ENCODE measurements around the gene ANGPT4.

ANGPT4 gene

DNA sequence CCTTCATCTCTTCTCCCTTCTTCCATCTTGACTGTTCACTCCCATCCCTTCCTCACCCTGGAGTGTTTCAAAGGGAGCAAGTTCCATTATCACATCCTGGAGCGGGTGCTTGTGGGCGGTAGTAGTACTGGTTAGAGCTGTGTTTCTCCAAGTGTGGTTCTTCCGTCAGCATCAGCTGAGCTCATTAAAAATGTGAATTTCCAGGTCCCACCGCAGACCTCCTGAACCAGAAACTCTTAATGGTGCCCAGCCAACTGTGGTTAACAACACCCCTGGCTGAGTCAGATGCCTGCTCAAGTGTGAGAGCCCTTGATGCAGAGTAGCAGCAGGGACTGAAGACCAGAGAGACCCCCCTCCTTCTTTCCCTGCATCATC, 24.4 kb downstream of the ANGPT4 start:
- peak; percentile 40 for DNase-seq (ENCODE audit: extremely low read depth, insufficient read length)
- Histone ChIP-seq H3K36me3 (ENCODE audit: control insufficient read depth, insufficient read depth, low read length) (no peaks in the 10 kb centered on the region), H3K4me3 (replicated peaks; ENCODE audit: low read depth, low read length) (no peak overlapping the region), H3K27me3 (replicated peaks; ENCODE audit: control insufficient read depth, insufficient read depth, low read length) (0 out of 2 replicates have a peak, but pooled peaks cover 3% of the 10 kb centered on the region)
- TF ChIP-seq, protein P1, sequence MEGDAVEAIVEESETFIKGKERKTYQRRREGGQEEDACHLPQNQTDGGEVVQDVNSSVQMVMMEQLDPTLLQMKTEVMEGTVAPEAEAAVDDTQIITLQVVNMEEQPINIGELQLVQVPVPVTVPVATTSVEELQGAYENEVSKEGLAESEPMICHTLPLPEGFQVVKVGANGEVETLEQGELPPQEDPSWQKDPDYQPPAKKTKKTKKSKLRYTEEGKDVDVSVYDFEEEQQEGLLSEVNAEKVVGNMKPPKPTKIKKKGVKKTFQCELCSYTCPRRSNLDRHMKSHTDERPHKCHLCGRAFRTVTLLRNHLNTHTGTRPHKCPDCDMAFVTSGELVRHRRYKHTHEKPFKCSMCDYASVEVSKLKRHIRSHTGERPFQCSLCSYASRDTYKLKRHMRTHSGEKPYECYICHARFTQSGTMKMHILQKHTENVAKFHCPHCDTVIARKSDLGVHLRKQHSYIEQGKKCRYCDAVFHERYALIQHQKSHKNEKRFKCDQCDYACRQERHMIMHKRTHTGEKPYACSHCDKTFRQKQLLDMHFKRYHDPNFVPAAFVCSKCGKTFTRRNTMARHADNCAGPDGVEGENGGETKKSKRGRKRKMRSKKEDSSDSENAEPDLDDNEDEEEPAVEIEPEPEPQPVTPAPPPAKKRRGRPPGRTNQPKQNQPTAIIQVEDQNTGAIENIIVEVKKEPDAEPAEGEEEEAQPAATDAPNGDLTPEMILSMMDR (IDR thresholded peaks at IDR 0.05; ENCODE audit: insufficient read depth, low read length, poor library complexity, severe bottlenecking) = no peak

DNA sequence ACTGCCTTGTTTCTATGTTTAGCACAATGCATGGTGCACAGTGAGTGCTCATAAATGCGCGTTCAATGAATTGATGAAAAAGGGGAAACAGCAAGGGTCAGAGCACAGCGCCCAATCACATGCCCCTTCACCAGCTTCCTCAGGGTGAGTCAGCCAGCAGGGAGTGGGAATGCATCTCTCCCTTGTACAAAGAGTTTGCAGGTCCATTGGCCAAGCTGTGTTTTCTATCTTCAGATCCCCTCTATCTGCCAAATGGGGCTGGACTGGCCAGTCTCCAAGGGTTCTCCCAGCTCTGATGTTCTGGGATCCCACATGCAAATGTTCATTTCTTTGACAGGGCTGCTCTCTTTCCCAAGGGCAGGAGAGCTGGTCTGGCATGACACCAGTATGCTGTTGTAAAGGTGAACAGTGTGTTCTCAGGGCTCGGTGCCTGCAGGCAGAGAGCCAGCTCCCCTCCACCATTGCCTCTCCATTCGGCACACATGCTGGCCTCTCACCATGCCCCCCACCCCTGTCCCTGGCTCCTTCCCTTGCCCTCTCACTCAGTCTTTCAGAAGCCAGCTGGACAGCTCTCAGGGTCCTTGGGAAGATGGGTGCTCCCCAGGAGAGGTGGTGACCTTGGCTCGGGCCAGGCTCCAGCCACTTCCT, 25.0 kb downstream of the ANGPT4 start:
- no peak for DNase-seq (ENCODE audit: extremely low read depth, insufficient read length)
- H3K27me3 ChIP-seq (replicated peaks; ENCODE audit: control insufficient read depth, insufficient read depth, low read length) = 0 out of 2 replicates have a peak, but pooled peaks cover 3% of the 10 kb centered on the region

DNA sequence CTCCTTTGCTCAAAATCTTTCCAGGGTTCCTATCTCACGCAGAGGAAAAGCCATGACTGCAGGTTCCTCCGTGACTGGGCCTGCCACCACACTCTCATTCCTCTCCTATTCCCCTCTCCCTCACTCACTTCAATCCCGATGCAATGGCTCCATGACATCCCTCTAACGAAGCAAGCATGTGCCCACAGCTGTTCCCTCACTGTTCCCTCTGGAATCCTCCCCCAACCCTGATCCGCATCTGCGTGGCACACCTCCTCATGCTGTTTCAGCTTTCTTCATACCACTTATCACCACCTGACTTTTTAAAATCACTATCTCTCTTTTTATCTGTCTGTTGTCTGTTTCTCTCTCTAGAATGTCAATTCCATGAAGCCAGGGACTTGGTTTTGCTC, 25.5 kb downstream of the ANGPT4 start:
- DNase-seq (ENCODE audit: extremely low read depth, insufficient read length) = no peak
- Histone ChIP-seq H3K36me3 (ENCODE audit: control insufficient read depth, insufficient read depth, low read length) (no peaks in the 10 kb centered on the region), H3K4me3 (replicated peaks; ENCODE audit: low read depth, low read length) (no peak overlapping the region), H3K27me3 (replicated peaks; ENCODE audit: control insufficient read depth, insufficient read depth, low read length) (0 out of 2 replicates have a peak, but pooled peaks cover 3% of the 10 kb centered on the region)
- TF ChIP-seq, protein P1 (IDR thresholded peaks at IDR 0.05; ENCODE audit: insufficient read depth, low read length, poor library complexity, severe bottlenecking) = no peak

More for the DNA sequence above, 25.0 kb downstream of the ANGPT4 start:
- Histone ChIP-seq H3K4me3 (replicated peaks; ENCODE audit: low read depth, low read length) (no peak overlapping the region), H3K36me3 (ENCODE audit: control insufficient read depth, insufficient read depth, low read length) (no peaks in the 10 kb centered on the region)
- TF ChIP-seq, protein P1 (IDR thresholded peaks at IDR 0.05; ENCODE audit: insufficient read depth, low read length, poor library complexity, severe bottlenecking) = no peak

DNA sequence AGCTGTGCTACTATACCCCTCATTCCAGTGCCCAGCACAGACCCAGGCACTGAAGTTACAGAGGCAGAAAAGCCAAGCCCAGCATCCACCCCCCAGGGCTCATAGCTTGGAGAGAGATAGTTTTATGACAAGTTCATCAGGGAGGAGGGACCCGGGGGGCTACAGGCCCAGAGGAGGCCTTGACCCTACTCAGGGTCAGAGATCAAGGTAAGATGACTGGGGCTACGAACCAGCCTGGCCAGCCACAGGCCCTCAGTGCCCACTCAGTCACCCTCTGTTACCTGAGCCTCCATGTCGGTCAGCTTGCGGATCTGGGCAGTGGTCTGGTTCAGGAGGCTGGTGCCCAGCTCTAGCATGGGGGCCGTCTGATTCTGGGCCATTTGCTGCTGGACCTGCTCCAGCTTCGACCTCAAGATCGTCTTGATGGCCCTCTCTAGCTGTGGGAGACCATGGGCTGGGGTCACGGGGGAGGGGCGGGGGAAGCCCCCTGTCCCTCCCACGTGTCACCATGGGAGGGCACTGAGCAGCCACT, 26.1 kb downstream of the ANGPT4 start:
- Histone ChIP-seq H3K27me3 (replicated peaks; ENCODE audit: control insufficient read depth, insufficient read depth, low read length) (0 out of 2 replicates have a peak, but pooled peaks cover 3% of the 10 kb centered on the region), H3K4me3 (replicated peaks; ENCODE audit: low read depth, low read length) (no peak overlapping the region), H3K36me3 (ENCODE audit: control insufficient read depth, insufficient read depth, low read length) (no peaks in the 10 kb centered on the region)
- TF ChIP-seq, protein P1 (IDR thresholded peaks at IDR 0.05; ENCODE audit: insufficient read depth, low read length, poor library complexity, severe bottlenecking) = no peak
- DNase-seq (ENCODE audit: extremely low read depth, insufficient read length) = no peak

DNA sequence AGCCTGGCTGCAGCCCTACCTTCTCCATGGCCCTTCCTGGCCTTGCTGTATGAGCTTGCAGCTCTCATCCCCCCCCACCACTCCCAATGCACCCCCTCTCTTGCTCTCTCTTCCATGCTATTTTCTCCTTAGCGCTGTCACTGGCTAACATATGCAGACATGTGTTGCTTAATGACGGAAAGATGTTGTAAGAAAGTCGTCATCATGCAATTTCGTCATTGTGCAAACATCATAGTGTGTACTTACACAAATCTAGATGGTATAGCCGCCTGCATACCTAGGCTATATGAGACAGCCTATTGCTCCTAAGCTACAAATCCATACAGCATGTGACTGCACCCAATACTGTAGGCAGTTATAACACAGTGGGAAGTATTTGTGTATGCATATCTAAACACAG, 27.0 kb downstream of the ANGPT4 start:
- H3K4me3 ChIP-seq (replicated peaks; ENCODE audit: low read depth, low read length) = no peak overlapping the region
- no peaks in the 10 kb centered on the region for H3K36me3 ChIP-seq (ENCODE audit: control insufficient read depth, insufficient read depth, low read length)
- H3K27me3 ChIP-seq (replicated peaks; ENCODE audit: control insufficient read depth, insufficient read depth, low read length) = 0 out of 2 replicates have a peak, but pooled peaks cover 3% of the 10 kb centered on the region
- TF ChIP-seq, protein P1 (IDR thresholded peaks at IDR 0.05; ENCODE audit: insufficient read depth, low read length, poor library complexity, severe bottlenecking) = no peak
- no peak for DNase-seq (ENCODE audit: extremely low read depth, insufficient read length)
